ENCODE measurements around the gene CFAP77.

Gene CFAP77

GRCh38 chr9:132589148-132590036 lies 179.4 kb downstream of the CFAP77 start:
- TF ChIP-seq POLR2A (IDR thresholded peaks at IDR 0.05; ENCODE audit: extremely low read depth, insufficient read length), result no peak
- no peak for TF ChIP-seq CTCF (IDR thresholded peaks at IDR 0.05; ENCODE audit: low read depth, low read length)
- TF ChIP-seq MYC (IDR thresholded peaks at IDR 0.05; ENCODE audit: low read depth, low read length), result no peak
- no peak for TF ChIP-seq MAX (IDR thresholded peaks at IDR 0.05; ENCODE audit: low read depth, low read length)
- no peak overlapping the region for H3K4me3 ChIP-seq (ENCODE audit: low read depth, low read length)
- no peak for DNase-seq (ENCODE audit: low read depth)

- DNase-seq (ENCODE audit: low read depth), result no peak
- TF ChIP-seq POLR2A (IDR thresholded peaks at IDR 0.05; ENCODE audit: extremely low read depth, insufficient read length), result no peak
- no peak for TF ChIP-seq MAX (IDR thresholded peaks at IDR 0.05; ENCODE audit: low read depth, low read length)
- no peak overlapping the region for H3K4me3 ChIP-seq (ENCODE audit: low read depth, low read length)
Measured at GRCh38 chr9:132590037-132590317, 180.0 kb downstream of the CFAP77 start.

GRCh38 chr9:132590318-132591182 lies 180.5 kb downstream of the CFAP77 start:
- TF ChIP-seq MAX (IDR thresholded peaks at IDR 0.05; ENCODE audit: low read depth, low read length), result no peak
- no peak for TF ChIP-seq MYC (IDR thresholded peaks at IDR 0.05; ENCODE audit: low read depth, low read length)
- no peak for TF ChIP-seq CTCF (IDR thresholded peaks at IDR 0.05; ENCODE audit: low read depth, low read length)
- no peak for TF ChIP-seq POLR2A (IDR thresholded peaks at IDR 0.05; ENCODE audit: extremely low read depth, insufficient read length)
- no peak for DNase-seq (ENCODE audit: low read depth)
- H3K4me3 ChIP-seq (ENCODE audit: low read depth, low read length), result no peak overlapping the region

DNA sequence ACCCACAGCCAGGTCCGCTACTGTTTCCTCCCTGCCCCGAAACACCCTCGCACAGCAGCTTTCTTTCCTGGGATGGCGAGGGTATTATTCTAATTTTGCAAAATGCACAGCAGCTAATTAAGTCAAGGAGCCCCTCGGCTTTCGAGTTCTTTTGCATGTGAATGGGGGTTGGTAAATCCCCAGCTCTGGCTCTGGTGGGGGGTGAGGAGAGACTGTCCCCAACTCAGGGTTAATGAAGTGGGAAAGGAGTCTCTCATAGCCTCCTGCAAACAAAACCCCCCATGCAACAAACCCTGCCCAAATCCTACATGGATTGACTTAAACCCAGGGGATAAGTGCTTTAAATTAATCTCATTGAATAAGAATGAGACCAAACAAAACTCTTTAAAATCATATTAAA lies 181.2 kb downstream of the CFAP77 start:
- TF ChIP-seq MYC (IDR thresholded peaks at IDR 0.05; ENCODE audit: low read depth, low read length) (no peak), POLR2A (IDR thresholded peaks at IDR 0.05; ENCODE audit: extremely low read depth, insufficient read length) (no peak), CTCF (IDR thresholded peaks at IDR 0.05; ENCODE audit: low read depth, low read length) (no peak), MAX (IDR thresholded peaks at IDR 0.05; ENCODE audit: low read depth, low read length) (no peak)
- DNase-seq (ENCODE audit: low read depth), result no peak
- no peak overlapping the region for H3K4me3 ChIP-seq (ENCODE audit: low read depth, low read length)

GRCh38 chr9:132591751-132592314 lies 181.8 kb downstream of the CFAP77 start:
- TF ChIP-seq CTCF (IDR thresholded peaks at IDR 0.05; ENCODE audit: low read depth, low read length) (no peak), POLR2A (IDR thresholded peaks at IDR 0.05; ENCODE audit: extremely low read depth, insufficient read length) (no peak), MAX (IDR thresholded peaks at IDR 0.05; ENCODE audit: low read depth, low read length) (no peak), MYC (IDR thresholded peaks at IDR 0.05; ENCODE audit: low read depth, low read length) (no peak)
- no peak for DNase-seq (ENCODE audit: low read depth)
- no peak overlapping the region for H3K4me3 ChIP-seq (ENCODE audit: low read depth, low read length)

Measured in NB4 (cell line).